ENCODE data around the gene MTM1.

The MTM1 gene

GRCh38 chrX:150715184-150715583, 146.8 kb downstream of the MTM1 start:
- no peak for DNase-seq (ENCODE audit: low spot score)

GRCh38 chrX:150719621-150720020, 151.2 kb downstream of the MTM1 start:
- DNase-seq (ENCODE audit: low spot score) = no peak

Measured in putamen (tissue), 1 donor.